HG03060 (cell line): ENCODE results near the gene SUSD5.
A peak's percentile ranks its signal among the peaks of the same experiment; 100 is the strongest.
"Not testable (repeated sequence)": the region's sequence is repeated elsewhere in the genome, so short reads cannot be mapped to it uniquely, and the experiment has no call there.

Source experiments
- ATAC-seq: cut with Tn5 transposase; IDR thresholded peaks from one replicate; pipeline ENCODE4 v1.9.1; 2021; ENCODE audit warnings: low read depth, moderate number of reproducible peaks; ENCODE audit not compliant: unreplicated experiment

The SUSD5 gene

GRCh38 chr3:33122991-33123390, 95.6 kb downstream of the SUSD5 start:
- ATAC-seq = no peak

GRCh38 chr3:33119891-33120290, 98.7 kb downstream of the SUSD5 start:
- ATAC-seq = no peak

- no peak for ATAC-seq
Observed at GRCh38 chr3:33117461-33117860, 101.1 kb downstream of the SUSD5 start.

GRCh38 chr3:33115024-33115768, 103.4 kb downstream of the SUSD5 start:
- ATAC-seq = no peak

- ATAC-seq = no peak
Observed at GRCh38 chr3:33114622-33115023, 104.0 kb downstream of the SUSD5 start.

GRCh38 chr3:33113772-33114621, 104.6 kb downstream of the SUSD5 start, which contains the start of gene CRTAP:
CRTAP (plus strand) TSS chr3:33114014; CDS start chr3:33114078, 64 bp downstream.
- peak; percentile 59 for ATAC-seq

- ATAC-seq = peak; percentile 43
Observed at GRCh38 chr3:33111581-33111980, 107.0 kb downstream of the SUSD5 start.

- ATAC-seq = not testable (repeated sequence)
Observed at GRCh38 chr3:33106854-33107253, 111.8 kb downstream of the SUSD5 start.

GRCh38 chr3:33105341-33105948, 113.2 kb downstream of the SUSD5 start:
- ATAC-seq = no peak

- no peak for ATAC-seq
Observed at GRCh38 chr3:33104803-33105202, 113.8 kb downstream of the SUSD5 start.

- ATAC-seq = no peak
Observed at GRCh38 chr3:33103480-33103879, 115.1 kb downstream of the SUSD5 start.

GRCh38 chr3:33103034-33103433, 115.6 kb downstream of the SUSD5 start:
- no peak for ATAC-seq

- ATAC-seq = no peak
Observed at GRCh38 chr3:33100229-33100628, 118.4 kb downstream of the SUSD5 start.
